HL-60/S4 (cell line): Measurements from ENCODE around the gene KCNQ1OT1.

Source experiments
- in situ Hi-C: fragments of 300-500 bp; cut with MboI; formaldehyde crosslinking; loops from 2 replicates; pipeline ENCODE4 v1.14.3; 2022; ENCODE audit warnings: low sequenced_read_pairs

The KCNQ1OT1 gene

DNA sequence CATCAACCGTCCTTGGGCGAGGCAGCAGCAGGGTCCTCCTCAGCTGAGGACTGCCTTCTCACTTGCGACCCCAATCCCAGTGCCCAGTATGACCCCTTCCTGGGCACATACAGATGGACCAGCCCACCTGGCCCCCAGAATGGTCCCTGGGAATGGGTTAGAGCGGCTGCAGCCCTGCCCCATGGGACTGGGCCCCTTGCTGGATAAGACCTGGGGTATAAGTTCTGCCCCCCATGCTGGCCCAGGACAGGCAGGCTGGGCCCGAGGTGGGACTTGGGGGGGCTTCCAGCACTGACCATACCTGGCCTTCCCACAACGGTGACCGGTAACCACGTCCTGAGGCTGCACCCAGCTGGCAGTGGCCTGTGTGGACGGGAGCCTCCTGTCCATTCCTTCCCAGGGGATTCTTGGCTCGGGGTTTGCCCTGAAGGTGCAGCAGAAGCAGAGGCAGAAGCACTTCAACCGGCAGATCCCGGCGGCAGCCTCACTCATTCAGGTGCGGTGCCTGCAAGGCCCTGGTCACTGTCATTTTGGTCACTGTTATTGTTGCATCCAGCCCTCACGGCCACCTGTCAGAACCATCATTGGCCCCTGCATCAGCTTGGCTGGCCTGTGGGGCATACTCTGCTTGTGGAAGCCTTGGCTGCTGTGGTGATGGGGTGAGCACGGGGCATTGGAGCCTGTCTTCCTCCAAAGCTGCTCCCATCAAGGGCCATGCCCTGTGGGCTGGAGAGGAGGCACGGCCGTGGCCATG is 114.8 kb downstream of the KCNQ1OT1 start:
- in situ Hi-C loops, result no loop called here

DNA sequence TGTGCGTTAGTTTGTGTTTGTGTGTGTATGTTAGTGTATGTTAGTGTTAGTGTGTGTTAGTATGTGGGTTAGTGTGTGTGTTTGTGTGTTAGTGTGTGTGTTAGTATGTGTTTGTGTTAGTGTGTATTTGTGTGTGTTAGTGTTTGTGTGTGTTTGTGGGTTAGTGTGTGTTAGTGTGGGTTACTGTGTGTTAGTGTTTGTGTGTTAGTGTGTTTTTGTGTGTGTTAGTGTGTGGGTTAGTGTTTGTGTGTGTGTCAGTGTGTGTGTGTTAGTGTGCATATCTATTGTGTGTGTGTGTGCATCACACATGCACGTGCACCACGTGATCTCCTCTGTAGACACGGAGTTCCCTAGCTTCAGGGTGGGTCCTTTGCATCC is 115.4 kb downstream of the KCNQ1OT1 start:
- in situ Hi-C loops, result no loop called here

GRCh38 chr11:2583605-2583958 is 116.2 kb downstream of the KCNQ1OT1 start:
- in situ Hi-C loops, result no loop called here

GRCh38 chr11:2582946-2583604 is 116.7 kb downstream of the KCNQ1OT1 start:
- in situ Hi-C loops, result no loop called here

- in situ Hi-C loops, result no loop called here
Observed at GRCh38 chr11:2582351-2582945, 117.3 kb downstream of the KCNQ1OT1 start.

- in situ Hi-C loops, result no loop called here
Observed at GRCh38 chr11:2581931-2582350, 117.9 kb downstream of the KCNQ1OT1 start.

- in situ Hi-C loops, result no loop called here
Observed at GRCh38 chr11:2581151-2581930, 118.5 kb downstream of the KCNQ1OT1 start.

DNA sequence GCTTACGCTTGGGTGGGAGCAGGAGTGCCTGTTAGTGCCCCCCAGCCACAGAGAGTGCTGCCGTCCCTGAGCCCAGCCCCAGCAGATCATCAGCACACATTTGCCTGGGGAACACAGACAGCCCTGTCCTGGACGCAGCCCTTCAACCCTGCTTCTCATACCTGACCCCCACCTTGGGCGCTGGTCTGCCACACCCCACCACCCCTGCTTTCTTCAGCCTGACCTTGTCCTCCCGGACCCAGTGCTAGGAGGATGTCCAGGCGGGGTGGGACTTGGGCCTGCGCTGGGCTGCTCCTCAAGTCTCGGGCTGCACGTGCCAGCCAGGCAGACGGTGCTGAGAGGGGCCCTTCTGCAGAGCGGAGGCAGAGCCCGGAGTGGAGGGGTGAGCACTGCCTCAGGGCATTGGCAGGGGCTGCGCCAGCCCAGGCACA is 119.2 kb downstream of the KCNQ1OT1 start:
- in situ Hi-C loops, result no loop called here

DNA sequence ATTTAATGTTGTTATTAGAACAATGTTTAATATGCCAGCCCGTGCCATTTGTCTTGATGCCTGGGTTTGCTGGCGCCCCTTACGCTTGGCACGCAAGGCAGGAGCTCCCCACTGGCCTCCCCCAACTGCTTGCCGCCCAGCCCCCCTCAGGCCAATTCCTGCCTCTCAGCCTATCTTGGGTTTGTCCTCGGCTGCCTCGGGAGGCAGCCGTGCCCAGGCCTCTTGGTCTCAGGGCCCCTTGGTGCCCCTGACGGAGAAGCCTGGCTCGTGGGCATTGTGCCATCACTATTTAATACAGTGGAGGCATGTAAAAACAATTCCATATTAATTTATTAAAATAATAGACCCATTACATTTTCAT is 119.8 kb downstream of the KCNQ1OT1 start:
- in situ Hi-C loops, result no loop called here

DNA sequence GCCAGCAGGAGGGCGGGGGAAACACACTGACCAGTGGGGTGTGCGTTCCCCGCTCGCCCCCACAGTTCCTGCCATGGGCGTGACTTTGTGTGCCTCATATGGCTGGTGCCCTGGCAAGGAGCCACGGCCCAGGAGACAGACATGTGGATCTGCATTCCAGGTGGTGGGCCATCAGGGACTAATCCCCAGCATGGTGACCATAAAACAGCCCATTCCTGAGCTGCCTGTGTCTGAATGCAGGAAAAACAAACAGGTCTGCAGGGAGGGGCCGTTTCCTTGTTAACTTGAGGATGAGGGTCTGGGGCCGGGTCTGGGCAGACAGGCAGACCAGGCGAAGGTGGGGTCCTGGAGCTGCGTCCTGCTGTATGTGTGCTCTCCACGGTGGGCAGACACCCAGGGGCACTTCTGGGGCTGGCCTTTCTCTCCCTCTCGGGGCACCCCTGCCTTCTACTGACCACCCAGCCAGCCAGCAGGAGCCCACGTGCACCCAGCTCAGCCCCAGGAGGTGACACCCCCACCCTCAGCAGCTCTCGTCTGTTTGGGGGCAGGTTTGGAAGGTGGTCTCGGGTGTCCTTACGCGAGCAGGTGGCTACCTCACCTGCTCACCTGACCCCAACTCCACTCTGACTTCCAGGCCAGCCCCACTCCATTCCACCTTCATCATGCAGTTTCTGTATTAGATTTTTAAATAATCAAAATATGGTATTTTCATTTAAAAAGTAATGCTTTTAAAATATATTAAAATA is 120.3 kb downstream of the KCNQ1OT1 start:
- in situ Hi-C loops, result no loop called here

GRCh38 chr11:2578929-2579270 is 120.9 kb downstream of the KCNQ1OT1 start:
- in situ Hi-C loops, result no loop called here

DNA sequence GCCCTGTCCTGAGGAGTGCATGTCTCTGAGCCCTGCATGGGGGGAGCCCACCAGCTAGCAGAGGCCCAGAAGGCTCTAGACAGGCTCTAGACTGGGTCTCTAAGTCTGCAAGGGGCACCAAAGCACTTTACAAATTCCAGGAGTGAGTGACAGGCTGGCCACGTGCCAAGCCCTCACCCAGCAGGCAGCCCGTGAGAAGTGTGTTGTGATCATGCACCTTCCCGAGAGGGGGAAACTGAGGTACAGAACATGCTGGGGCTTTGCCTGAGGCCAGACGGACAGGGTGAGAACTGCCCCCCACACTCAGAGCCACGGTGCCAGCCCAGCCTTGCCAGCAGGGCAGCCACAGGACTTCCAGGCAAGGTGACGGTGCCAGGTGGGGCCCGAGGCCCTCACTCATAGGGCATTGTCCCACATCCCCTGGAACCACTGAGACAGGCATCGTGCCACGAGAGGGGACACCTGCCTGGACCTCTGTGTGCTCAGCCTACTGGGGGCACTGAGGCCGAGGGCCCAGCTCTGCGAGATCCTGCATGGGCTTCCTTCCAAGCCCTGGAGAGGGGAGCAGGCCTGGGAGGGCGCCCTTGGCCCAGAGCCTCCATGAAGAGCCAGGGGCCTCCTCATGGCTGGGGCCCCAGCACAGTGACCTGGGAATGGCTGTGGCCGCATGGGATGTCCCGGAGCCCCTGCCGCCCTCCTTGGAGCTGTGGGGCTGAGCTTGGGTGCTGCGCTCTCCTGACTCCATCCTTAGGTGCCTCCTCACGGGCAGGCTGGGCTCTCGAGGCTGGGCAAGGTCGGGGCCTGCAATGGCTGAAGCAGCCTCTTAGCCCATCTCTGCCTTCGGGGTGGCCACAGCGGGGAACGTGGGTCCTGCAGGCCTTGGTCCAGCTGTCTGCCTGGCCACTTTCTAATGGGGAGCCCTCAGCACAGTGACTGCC is 121.5 kb downstream of the KCNQ1OT1 start:
- in situ Hi-C loops, result no loop called here

DNA sequence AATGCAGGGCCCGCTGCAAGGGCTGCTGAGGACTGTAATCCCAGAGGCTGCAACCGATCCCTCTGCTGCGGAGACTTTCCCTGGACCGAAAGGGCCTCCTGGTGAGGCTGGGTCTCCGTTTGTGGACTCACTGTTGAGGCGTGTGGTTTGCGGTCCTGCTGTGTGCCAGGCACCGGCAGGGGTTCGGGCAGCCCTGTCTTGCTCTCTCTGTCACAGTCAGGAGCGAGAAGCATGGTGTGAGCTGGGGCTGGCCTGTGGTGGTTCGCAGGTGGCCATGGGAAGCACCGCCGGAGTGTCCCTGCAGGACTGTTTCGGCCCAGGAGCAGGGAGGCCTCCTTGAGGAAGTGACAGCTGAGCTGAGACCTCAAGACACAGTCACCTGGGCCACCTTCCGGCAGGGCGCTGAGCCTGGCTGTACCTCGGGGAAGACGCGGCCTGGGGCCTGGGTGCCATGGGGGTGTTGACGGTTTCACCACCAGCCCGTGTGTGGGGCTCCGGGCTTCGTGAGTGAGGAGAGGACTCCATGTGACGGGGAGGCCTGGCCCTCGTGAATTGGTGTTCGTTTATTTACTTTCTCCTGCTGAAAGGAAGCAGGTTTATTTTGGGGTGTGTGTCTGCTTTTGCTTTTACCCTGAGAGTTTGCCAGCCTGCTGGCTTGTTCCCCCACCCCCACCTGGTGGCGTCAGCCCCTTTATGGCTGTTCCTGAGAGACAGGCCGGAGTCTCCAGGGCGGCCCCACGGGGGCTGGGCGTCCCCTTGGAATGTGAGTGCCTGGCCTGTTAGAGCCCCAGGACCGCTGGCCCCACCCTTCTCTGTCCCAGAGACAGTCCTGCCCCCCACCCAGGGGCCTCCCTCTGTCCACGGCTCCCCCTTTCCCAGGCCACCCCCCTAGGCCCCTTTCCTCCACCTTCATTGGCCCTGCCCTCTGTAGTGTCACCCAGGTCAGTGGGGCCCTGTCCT is 122.5 kb downstream of the KCNQ1OT1 start:
- in situ Hi-C loops, result no loop called here

DNA sequence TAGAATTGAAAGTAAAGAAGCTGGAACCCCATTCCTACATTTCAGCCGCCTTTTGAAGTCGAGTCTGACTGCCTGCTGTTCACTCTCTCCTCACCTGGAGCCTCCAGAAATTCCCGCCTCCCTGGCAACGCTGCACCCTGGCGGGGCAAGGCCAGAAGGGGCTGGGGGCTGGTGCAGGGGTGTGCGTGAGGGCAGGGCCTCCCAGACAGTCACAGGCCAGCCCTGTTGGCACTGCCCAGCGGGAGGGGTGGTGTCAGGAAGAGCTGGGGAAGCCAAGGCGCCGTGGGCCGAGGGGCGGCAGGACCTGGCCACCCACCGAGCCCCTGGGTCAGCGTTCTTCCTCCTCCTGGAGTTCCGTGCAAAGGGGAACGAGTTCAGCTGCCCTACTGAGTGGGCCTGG is 123.2 kb downstream of the KCNQ1OT1 start:
- in situ Hi-C loops, result no loop called here

GRCh38 chr11:2576111-2576510 is 123.7 kb downstream of the KCNQ1OT1 start:
- in situ Hi-C loops, result no loop called here

- in situ Hi-C loops, result no loop called here
Observed at GRCh38 chr11:2575591-2576051, 124.2 kb downstream of the KCNQ1OT1 start.

- in situ Hi-C loops, result no loop called here
Observed at GRCh38 chr11:2574553-2575535, 125.0 kb downstream of the KCNQ1OT1 start.
